ENCODE results near the gene CD300A.

CD300A gene

GRCh38 chr17:74457146-74457819 lies 9.2 kb upstream of the CD300A start:
- peak; percentile 45 for DNase-seq

- no peak for DNase-seq
Measured at GRCh38 chr17:74457820-74458166, 8.6 kb upstream of the CD300A start.

GRCh38 chr17:74458835-74459234 lies 7.6 kb upstream of the CD300A start:
- no peak for DNase-seq

GRCh38 chr17:74459622-74460021 lies 6.8 kb upstream of the CD300A start:
- DNase-seq, result no peak

GRCh38 chr17:74460241-74460640 lies 6.2 kb upstream of the CD300A start:
- no peak for DNase-seq

GRCh38 chr17:74460996-74461395 lies 5.4 kb upstream of the CD300A start:
- DNase-seq, result no peak

GRCh38 chr17:74461611-74462010 lies 4.8 kb upstream of the CD300A start:
- no peak for DNase-seq

- no peak for DNase-seq
Measured at GRCh38 chr17:74464730-74465377, 1.6 kb upstream of the CD300A start.

- no peak for DNase-seq
Measured at GRCh38 chr17:74465378-74466110, 890 bp upstream of the CD300A start.

GRCh38 chr17:74466828-74467184 lies 372 bp downstream of the CD300A start:
- DNase-seq, result no peak

GRCh38 chr17:74467221-74467951 lies 952 bp downstream of the CD300A start:
- no peak for DNase-seq

GRCh38 chr17:74471341-74471740 lies 4.9 kb downstream of the CD300A start:
- no peak for DNase-seq

- DNase-seq, result no peak
Measured at GRCh38 chr17:74472890-74473289, 6.5 kb downstream of the CD300A start.

GRCh38 chr17:74473294-74473693 lies 6.9 kb downstream of the CD300A start:
- DNase-seq, result no peak

- no peak for DNase-seq
Measured at GRCh38 chr17:74474043-74474792, 7.8 kb downstream of the CD300A start.

GRCh38 chr17:74475189-74475588 lies 8.8 kb downstream of the CD300A start:
- DNase-seq, result no peak

GRCh38 chr17:74477411-74477810 lies 11.0 kb downstream of the CD300A start:
- DNase-seq, result no peak

GRCh38 chr17:74478420-74479100 lies 12.1 kb downstream of the CD300A start:
- no peak for DNase-seq

- no peak for DNase-seq
Measured at GRCh38 chr17:74480290-74480689, 13.9 kb downstream of the CD300A start.

- DNase-seq, result no peak
Measured at GRCh38 chr17:74481621-74482020, 15.2 kb downstream of the CD300A start.

- DNase-seq, result no peak
Measured at GRCh38 chr17:74484066-74484465, 17.6 kb downstream of the CD300A start.

- DNase-seq, result no peak
Measured at GRCh38 chr17:74485022-74485743, 18.7 kb downstream of the CD300A start.
